Panc1 (cell line): Measurements from ENCODE around the gene ABHD8. TPM values are rescaled to one million over a fixed set of nuclear protein-coding genes. Genes with fewer than 3 reads are reported as not detected.

ENCODE experiments used
- ATAC-seq: fragments of 200-7000 bp; cut with Tn5 transposase; 2 replicates; pipeline ENCODE4 v1.9.1; 2020; ENCODE audit warnings: mild to moderate bottlenecking, moderate library complexity
- BruUV-seq: library from RNA; stranded (reverse); fragments of 400-500 nt; replicated peaks from 2 replicates; lab custom pipeline; 2021; lab: Mats Ljungman, UMichigan
- CTCF ChIA-PET: fragments of 300-600 bp; sonication (Branson Sonifier 250); formaldehyde crosslinking; loops from one replicate; lab custom pipeline; 2022; ENCODE audit warnings: antibody characterized with exemption; lab: Charles Lee
- POLR2A ChIA-PET: fragments of 300-600 bp; sonication (Branson Sonifier 250); formaldehyde crosslinking; loops from one replicate; lab custom pipeline; 2022; ENCODE audit warnings: antibody characterized with exemption; lab: Charles Lee
- DNase-seq: peaks from one replicate; pipeline ENCODE4 v3.0.0-alpha.2; 2010; ENCODE audit warnings: low read depth, low spot score
- H3K27ac ChIP-seq: 2 replicates; pipeline ENCODE4 v1.5.1; 2011; ENCODE audit warnings: mild to moderate bottlenecking, low read length, inconsistent platforms
- H3K27me3 ChIP-seq: fragments of 200-500 bp; sonication (Bioruptor generic); 2 replicates; pipeline ENCODE4 v1.6.0; 2014; ENCODE audit warnings: low read length, inconsistent platforms; ENCODE audit not compliant: control insufficient read depth, insufficient read depth
- H3K36me3 ChIP-seq: fragments of 200-500 bp; sonication (Bioruptor generic); 2 replicates; pipeline ENCODE4 v1.5.1; 2014; ENCODE audit warnings: inconsistent platforms, mild to moderate bottlenecking, low read length, moderate library complexity; ENCODE audit not compliant: control insufficient read depth, insufficient read depth
- H3K4me1 ChIP-seq: 2 replicates; pipeline ENCODE4 v1.5.1; 2011; ENCODE audit warnings: inconsistent platforms, mild to moderate bottlenecking, low read length, moderate library complexity; ENCODE audit not compliant: control insufficient read depth, insufficient read depth
- H3K4me3 ChIP-seq, 2 experiments: 2 replicates each; pipeline ENCODE4 v1.5.1; 2011 to 2012; ENCODE audit warnings: low read depth in 2 of 2, low read length in 2 of 2, mild to moderate bottlenecking in 2 of 2, inconsistent platforms in 1 of 2, moderate library complexity in 1 of 2
- H3K9me3 ChIP-seq: fragments of 200-500 bp; sonication (Bioruptor generic); 2 replicates; pipeline ENCODE4 v1.5.1; 2014; ENCODE audit warnings: low read depth, mild to moderate bottlenecking, inconsistent platforms, low read length, moderate library complexity; ENCODE audit not compliant: control insufficient read depth, insufficient read depth
- CTCF ChIP-seq: fragments of 450-650 bp; IDR thresholded peaks from 2 replicates; pipeline ENCODE4 v1.5.1; 2017; ENCODE audit warnings: mild to moderate bottlenecking
- POLR2AphosphoS5 ChIP-seq: IDR thresholded peaks from 2 replicates; pipeline ENCODE4 v1.6.1; 2012; ENCODE audit warnings: mild to moderate bottlenecking, low read depth, low read length, moderate library complexity
- REST ChIP-seq, 2 experiments: IDR thresholded peaks; 2 replicates each; pipeline ENCODE4 v1.6.1; 2011 to 2012; ENCODE audit warnings: low read depth in 2 of 2, control low read depth in 1 of 2, low read length in 1 of 2, mild to moderate bottlenecking in 1 of 2, moderate library complexity in 1 of 2; ENCODE audit not compliant: insufficient read depth in 1 of 2
- SIN3A ChIP-seq: IDR thresholded peaks from 2 replicates; pipeline ENCODE4 v1.6.1; 2012; ENCODE audit warnings: low read depth, mild to moderate bottlenecking, low read length, moderate library complexity, borderline replicate concordance; ENCODE audit not compliant: insufficient read depth
- TCF7L2 ChIP-seq: IDR thresholded peaks from 2 replicates; pipeline ENCODE4 v1.6.1; 2011; ENCODE audit warnings: mild to moderate bottlenecking, low read depth, low read length, inconsistent platforms
- in situ Hi-C: cut with HindIII; loops from 2 replicates; pipeline ENCODE4 v1.10.0; 2016; ENCODE audit warnings: low sequenced_read_pairs, low pct_unique_long_range_greater_than_20kb
- intact Hi-C: fragments of 100-400 bp; cut with micrococcal nuclease; formaldehyde crosslinking; loops from one replicate; pipeline ENCODE4 v1.10.0; 2022; ENCODE audit not compliant: unreplicated experiment
- total RNA-seq: library from RNA; stranded (reverse); gene quantifications from one replicate; pipeline ENCODE4 v1.2.1, GENCODE V29; 2021; ENCODE audit not compliant: unreplicated experiment

The ABHD8 gene
- total RNA-seq, 1 experiment from 2014 or later = 19.6 TPM

- Histone ChIP-seq H3K4me3 (0 out of 4 replicates have a peak overlapping the region, but pooled peaks of 1 of the 2 experiments have one; percentile 7), H3K27ac (peak overlapping the region; percentile 34; the same call in 1 of the 2 replicates), H3K9me3 (no peaks in the 10 kb centered on the region), H3K36me3 (peaks cover 4% of the 10 kb centered on the region; the same call in 1 of the 2 replicates), H3K27me3 (no peaks in the 10 kb centered on the region), H3K4me1 (no peaks in the 10 kb centered on the region)
- BruUV-seq = no TSS peak
- no peak for ATAC-seq
- no peak for DNase-seq
- POLR2A ChIA-PET = no interaction called here
- CTCF ChIA-PET = interaction anchor here (0.5 to 0.8 kb wide), 2 partner anchors 14 to 16 kb away, joined by 4 to 10 read pairs; no protein-coding TSS in a partner anchor
- intact Hi-C loops = no loop called here
- TF ChIP-seq CTCF = no peak
- no peak for TF ChIP-seq SIN3A
- no peak for TF ChIP-seq TCF7L2
- no peak for TF ChIP-seq POLR2AphosphoS5
- in situ Hi-C loops = no loop called here
Observed at GRCh38 chr19:17266589-17266974, 36.6 kb downstream of the ABHD8 start.

- Histone ChIP-seq H3K4me1 (no peaks in the 10 kb centered on the region), H3K27me3 (no peaks in the 10 kb centered on the region), H3K4me3 (no peak overlapping the region), H3K27ac (no peak overlapping the region), H3K36me3 (peaks cover 4% of the 10 kb centered on the region; the same call in 1 of the 2 replicates), H3K9me3 (no peaks in the 10 kb centered on the region)
- intact Hi-C loops = no loop called here
- POLR2A ChIA-PET = no interaction called here
- DNase-seq = no peak
- no peak for TF ChIP-seq TCF7L2
- no peak for TF ChIP-seq REST (IDR thresholded peaks at IDR 0.05; ENCODE audit: insufficient read depth in 1 of 2, low read depth in 2 of 2, low read length in 1 of 2)
- no peak for TF ChIP-seq CTCF
- no peak for TF ChIP-seq POLR2AphosphoS5
- no peak for TF ChIP-seq SIN3A
- ATAC-seq = no peak
- in situ Hi-C loops = no loop called here
- BruUV-seq = no TSS peak
- CTCF ChIA-PET = interaction anchor here (0.5 kb wide), 1 partner anchor 15 kb away, joined by 10 read pairs; no protein-coding TSS in a partner anchor
Observed at GRCh38 chr19:17266026-17266425, 37.2 kb downstream of the ABHD8 start.
